SK-N-MC (cell line): ENCODE results near the gene HAGHL.

Source experiments
- DNase-seq: peaks from one replicate; pipeline ENCODE4 v3.0.0-alpha.2; 2011; ENCODE audit warnings: low read depth, low spot score
- H3K27ac ChIP-seq: fragments of 200-600 bp; sonication (generic); 2 replicates; pipeline ENCODE4 v1.5.1; 2016; ENCODE audit warnings: mixed run types
- H3K36me3 ChIP-seq: fragments of 200-600 bp; sonication (generic); 2 replicates; pipeline ENCODE4 v1.6.1; 2017; ENCODE audit warnings: antibody characterized with exemption, low read length, mixed read lengths; ENCODE audit not compliant: insufficient read depth
- H3K4me3 ChIP-seq: fragments of 200-600 bp; sonication (generic); 2 replicates; pipeline ENCODE4 v1.5.1; 2016
- H3K9ac ChIP-seq: fragments of 200-600 bp; sonication (generic); 2 replicates; pipeline ENCODE4 v1.8.0; 2017; ENCODE audit warnings: mixed run types, mixed read lengths; ENCODE audit not compliant: insufficient read length
- H3K9me3 ChIP-seq: fragments of 200-600 bp; sonication (generic); 2 replicates; pipeline ENCODE4 v1.6.1; 2017; ENCODE audit warnings: low read depth, mild to moderate bottlenecking, antibody characterized with exemption, low read length, moderate library complexity, mixed read lengths
- EZH2 ChIP-seq: fragments of 200-600 bp; sonication (generic); IDR thresholded peaks from one replicate; pipeline ENCODE4 v1.6.1; 2017; ENCODE audit warnings: antibody characterized with exemption
- FOXP2 ChIP-seq: optimal IDR thresholded peaks from 2 replicates; pipeline ENCODE3; 2011; ENCODE audit warnings: mild to moderate bottlenecking, moderate library complexity; ENCODE audit not compliant: insufficient read depth; ENCODE audit errors: extremely low read length, control extremely low read depth
- POLR2AphosphoS5 ChIP-seq: IDR thresholded peaks from 2 replicates; pipeline ENCODE4 v1.6.1; 2012; ENCODE audit warnings: mild to moderate bottlenecking, low read depth, low read length, borderline replicate concordance

Gene HAGHL

GRCh38 chr16:760545-761343 is 33.8 kb downstream of the HAGHL start, which contains the start of gene MSLN:
Gene MSLN (plus strand): TSS chr16:760734. CDS start chr16:762681, 1,947 bp downstream.
- H3K4me3 ChIP-seq: no peak within 1 kb of the TSS
- no peaks in the 10 kb centered on the region for H3K9me3 ChIP-seq
- TF ChIP-seq FOXP2 (no peak), EZH2 (no peak), POLR2AphosphoS5 (no peak)
- no peak for DNase-seq
- H3K27ac ChIP-seq: no peak within 1 kb of the TSS
- H3K9ac ChIP-seq: no peak within 1 kb of the TSS
- H3K36me3 ChIP-seq: no peaks in the 10 kb centered on the region

GRCh38 chr16:761625-762513 is 35.0 kb downstream of the HAGHL start:
- no peaks in the 10 kb centered on the region for H3K9me3 ChIP-seq
- no peaks in the 10 kb centered on the region for H3K36me3 ChIP-seq
- no peak for TF ChIP-seq FOXP2
- no peak for TF ChIP-seq POLR2AphosphoS5
- TF ChIP-seq EZH2: no peak
- no peak overlapping the region for H3K9ac ChIP-seq
- no peak for DNase-seq
- no peak overlapping the region for H3K27ac ChIP-seq
- no peak overlapping the region for H3K4me3 ChIP-seq

GRCh38 chr16:762595-763268 is 35.8 kb downstream of the HAGHL start:
- DNase-seq: no peak
- H3K9ac ChIP-seq: no peak overlapping the region
- no peak overlapping the region for H3K4me3 ChIP-seq
- no peaks in the 10 kb centered on the region for H3K36me3 ChIP-seq
- H3K27ac ChIP-seq: no peak overlapping the region
- no peak for TF ChIP-seq FOXP2
- no peak for TF ChIP-seq EZH2
- no peak for TF ChIP-seq POLR2AphosphoS5
- H3K9me3 ChIP-seq: no peaks in the 10 kb centered on the region

- no peak for TF ChIP-seq FOXP2
- no peak for TF ChIP-seq POLR2AphosphoS5
- no peak for TF ChIP-seq EZH2
- Histone ChIP-seq H3K27ac (no peak overlapping the region), H3K9ac (no peak overlapping the region), H3K9me3 (no peaks in the 10 kb centered on the region), H3K4me3 (no peak overlapping the region), H3K36me3 (no peaks in the 10 kb centered on the region)
- DNase-seq: no peak
Observed at GRCh38 chr16:763369-764183, 36.7 kb downstream of the HAGHL start.

- H3K9me3 ChIP-seq: no peaks in the 10 kb centered on the region
- no peaks in the 10 kb centered on the region for H3K36me3 ChIP-seq
- H3K9ac ChIP-seq: no peak overlapping the region
- H3K4me3 ChIP-seq: no peak overlapping the region
- TF ChIP-seq EZH2 (no peak), POLR2AphosphoS5 (no peak), FOXP2 (no peak)
- no peak overlapping the region for H3K27ac ChIP-seq
- no peak for DNase-seq
Observed at GRCh38 chr16:764184-764750, 37.4 kb downstream of the HAGHL start.

- Histone ChIP-seq H3K9ac (no peak overlapping the region), H3K36me3 (no peaks in the 10 kb centered on the region), H3K27ac (no peak overlapping the region), H3K9me3 (no peaks in the 10 kb centered on the region), H3K4me3 (no peak overlapping the region)
- TF ChIP-seq FOXP2 (no peak), POLR2AphosphoS5 (no peak), EZH2 (no peak)
- no peak for DNase-seq
Observed at GRCh38 chr16:764848-765487, 38.1 kb downstream of the HAGHL start.

GRCh38 chr16:765488-765865 is 38.6 kb downstream of the HAGHL start:
- TF ChIP-seq EZH2 (no peak), FOXP2 (no peak), POLR2AphosphoS5 (no peak)
- Histone ChIP-seq H3K4me3 (no peak overlapping the region), H3K9ac (no peak overlapping the region), H3K36me3 (no peaks in the 10 kb centered on the region), H3K9me3 (no peaks in the 10 kb centered on the region), H3K27ac (no peak overlapping the region)
- no peak for DNase-seq
